Activated B cell treated with CpG ODN at 0.5 μM for 24 hours (primary cell): ENCODE data around the gene ATE1. TPM values are rescaled to one million over a fixed set of nuclear protein-coding genes. Genes with fewer than 3 reads are reported as not detected.

Experiments
- ATAC-seq: fragments of 200-7000 bp; cut with Tn5 transposase; one replicate; pipeline ENCODE4 v1.10.0; 2021; ENCODE audit warnings: low read depth, mild to moderate bottlenecking, moderate library complexity
- CTCF ChIA-PET: fragments of 350-600 bp; sonication (Branson Sonifier 250); formaldehyde crosslinking; loops from one replicate; lab custom pipeline; 2021; ENCODE audit warnings: antibody characterized with exemption; lab: Charles Lee
- POLR2A ChIA-PET: fragments of 350-600 bp; sonication (Branson Sonifier 250); formaldehyde crosslinking; loops from one replicate; lab custom pipeline; 2021; ENCODE audit warnings: antibody characterized with exemption; lab: Charles Lee
- DNase-seq: peaks from one replicate; pipeline ENCODE4 v3.0.0; 2022
- H3K27ac Mint-ChIP-seq: one replicate; pipeline ENCODE4 v1.8.0; 2020; ENCODE audit warnings: mixed read lengths
- H3K27me3 Mint-ChIP-seq: one replicate; pipeline ENCODE4 v1.8.0; 2021; ENCODE audit warnings: mixed read lengths
- H3K36me3 Mint-ChIP-seq: one replicate; pipeline ENCODE4 v1.8.0; 2021; ENCODE audit warnings: low read depth, mixed read lengths
- H3K4me1 Mint-ChIP-seq: one replicate; pipeline ENCODE4 v1.8.0; 2021; ENCODE audit warnings: mixed read lengths
- H3K4me3 Mint-ChIP-seq: one replicate; pipeline ENCODE4 v1.8.0; 2020; ENCODE audit warnings: mild to moderate bottlenecking, mixed read lengths
- H3K9me3 Mint-ChIP-seq: one replicate; pipeline ENCODE4 v1.8.0; 2020; ENCODE audit warnings: mixed read lengths
- intact Hi-C: fragments of 100-400 bp; cut with micrococcal nuclease; formaldehyde crosslinking; loops from one replicate; pipeline ENCODE4 v1.15.1; 2024
- total RNA-seq: library from RNA; stranded (reverse); gene quantifications from 2 replicates; pipeline ENCODE4 v1.2.3, GENCODE V29; 2022
- TF ChIP-seq, protein P1 (sequence below): fragments of 200-600 bp; IDR thresholded peaks from one replicate; pipeline ENCODE4 v1.8.0; 2022; ENCODE audit warnings: antibody characterized with exemption, mild to moderate bottlenecking

ATE1 gene
- total RNA-seq, 1 donor from 2014 or later: 31.0 TPM

DNA sequence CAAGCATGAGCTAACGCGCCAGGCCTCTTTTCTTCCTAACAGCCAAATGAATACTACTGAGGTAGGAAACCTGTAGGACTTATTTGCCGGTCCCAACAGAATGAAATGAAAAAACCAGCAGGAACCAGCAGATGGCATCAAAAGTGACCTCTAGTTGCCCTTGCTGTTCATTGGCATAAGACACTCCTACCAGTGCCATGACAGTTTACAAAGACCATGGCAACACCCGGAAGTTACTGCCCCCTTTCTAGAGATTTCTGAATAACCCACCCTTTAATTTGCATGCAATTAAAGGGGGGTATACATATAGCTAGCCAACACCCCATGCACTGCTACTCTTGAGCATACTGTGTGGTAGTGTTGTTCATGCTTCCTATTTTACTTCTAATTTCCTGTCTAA, 65.2 kb downstream of the ATE1 start:
- Mint-ChIP-seq H3K9me3 (peaks cover 6% of the 10 kb centered on the region), H3K27me3 (no peaks in the 10 kb centered on the region), H3K4me3 (no peak overlapping the region), H3K36me3 (peaks cover 48% of the 10 kb centered on the region), H3K27ac (no peak overlapping the region), H3K4me1 (peaks cover 6% of the 10 kb centered on the region)
- ChIA-PET POLR2A (no interaction called here), CTCF (no interaction called here)
- TF ChIP-seq, protein P1, sequence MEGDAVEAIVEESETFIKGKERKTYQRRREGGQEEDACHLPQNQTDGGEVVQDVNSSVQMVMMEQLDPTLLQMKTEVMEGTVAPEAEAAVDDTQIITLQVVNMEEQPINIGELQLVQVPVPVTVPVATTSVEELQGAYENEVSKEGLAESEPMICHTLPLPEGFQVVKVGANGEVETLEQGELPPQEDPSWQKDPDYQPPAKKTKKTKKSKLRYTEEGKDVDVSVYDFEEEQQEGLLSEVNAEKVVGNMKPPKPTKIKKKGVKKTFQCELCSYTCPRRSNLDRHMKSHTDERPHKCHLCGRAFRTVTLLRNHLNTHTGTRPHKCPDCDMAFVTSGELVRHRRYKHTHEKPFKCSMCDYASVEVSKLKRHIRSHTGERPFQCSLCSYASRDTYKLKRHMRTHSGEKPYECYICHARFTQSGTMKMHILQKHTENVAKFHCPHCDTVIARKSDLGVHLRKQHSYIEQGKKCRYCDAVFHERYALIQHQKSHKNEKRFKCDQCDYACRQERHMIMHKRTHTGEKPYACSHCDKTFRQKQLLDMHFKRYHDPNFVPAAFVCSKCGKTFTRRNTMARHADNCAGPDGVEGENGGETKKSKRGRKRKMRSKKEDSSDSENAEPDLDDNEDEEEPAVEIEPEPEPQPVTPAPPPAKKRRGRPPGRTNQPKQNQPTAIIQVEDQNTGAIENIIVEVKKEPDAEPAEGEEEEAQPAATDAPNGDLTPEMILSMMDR: no peak
- intact Hi-C loops: no loop called here
- ATAC-seq (no peak), DNase-seq (no peak)

DNA sequence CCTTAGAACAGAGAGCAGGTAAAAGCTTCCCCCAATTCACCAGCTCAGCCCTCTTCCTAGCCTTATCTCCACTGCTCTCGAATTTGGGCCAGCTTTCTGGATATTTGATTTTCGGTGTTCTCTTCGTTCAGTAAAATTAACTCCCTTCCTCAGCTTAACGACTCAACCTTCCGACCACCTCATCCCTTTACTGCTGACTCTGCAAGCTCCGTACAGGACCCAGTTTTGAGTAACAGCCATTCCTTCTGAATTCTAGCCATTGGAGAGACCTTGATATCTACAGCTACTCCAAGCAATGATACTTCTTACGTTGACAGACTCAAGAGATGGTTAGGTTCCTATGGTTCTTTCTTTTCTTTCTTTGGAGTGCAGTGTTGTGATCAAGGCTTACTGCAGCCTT, 65.8 kb downstream of the ATE1 start:
- intact Hi-C loops: no loop called here
- CTCF ChIA-PET: no interaction called here
- peaks cover 6% of the 10 kb centered on the region for H3K4me1 Mint-ChIP-seq
- TF ChIP-seq, protein P1: no peak
- no peaks in the 10 kb centered on the region for H3K27me3 Mint-ChIP-seq
- H3K9me3 Mint-ChIP-seq: peaks cover 11% of the 10 kb centered on the region
- H3K36me3 Mint-ChIP-seq: peaks cover 49% of the 10 kb centered on the region
- H3K4me3 Mint-ChIP-seq: no peak overlapping the region
- no peak overlapping the region for H3K27ac Mint-ChIP-seq
- ATAC-seq: no peak
- DNase-seq: no peak
- POLR2A ChIA-PET: no interaction called here

DNA sequence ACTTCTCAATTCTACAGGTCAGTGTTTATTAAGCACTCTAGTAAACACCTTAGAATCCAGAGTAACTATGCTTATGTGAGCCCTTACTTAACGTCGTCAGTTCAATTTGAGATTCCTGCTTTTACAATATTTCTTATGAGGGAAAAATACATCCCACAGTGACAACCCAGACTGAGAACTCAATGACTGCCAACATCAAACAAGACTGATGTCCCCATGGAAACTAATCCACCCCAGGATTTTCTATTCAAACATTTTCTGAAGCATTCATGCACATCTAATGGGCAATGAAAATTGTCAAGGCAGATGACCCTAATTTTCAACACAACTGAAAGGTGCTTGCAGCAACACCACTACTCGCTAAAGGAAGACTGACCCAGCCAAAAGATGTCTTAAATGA, 67.0 kb downstream of the ATE1 start:
- no peaks in the 10 kb centered on the region for H3K27me3 Mint-ChIP-seq
- intact Hi-C loops: no loop called here
- TF ChIP-seq, protein P1: no peak
- H3K27ac Mint-ChIP-seq: no peak overlapping the region
- ChIA-PET CTCF (no interaction called here), POLR2A (no interaction called here)
- DNase-seq (no peak), ATAC-seq (no peak)
- peaks cover 11% of the 10 kb centered on the region for H3K9me3 Mint-ChIP-seq
- H3K4me1 Mint-ChIP-seq: peaks cover 6% of the 10 kb centered on the region
- peaks cover 48% of the 10 kb centered on the region for H3K36me3 Mint-ChIP-seq
- no peak overlapping the region for H3K4me3 Mint-ChIP-seq

DNA sequence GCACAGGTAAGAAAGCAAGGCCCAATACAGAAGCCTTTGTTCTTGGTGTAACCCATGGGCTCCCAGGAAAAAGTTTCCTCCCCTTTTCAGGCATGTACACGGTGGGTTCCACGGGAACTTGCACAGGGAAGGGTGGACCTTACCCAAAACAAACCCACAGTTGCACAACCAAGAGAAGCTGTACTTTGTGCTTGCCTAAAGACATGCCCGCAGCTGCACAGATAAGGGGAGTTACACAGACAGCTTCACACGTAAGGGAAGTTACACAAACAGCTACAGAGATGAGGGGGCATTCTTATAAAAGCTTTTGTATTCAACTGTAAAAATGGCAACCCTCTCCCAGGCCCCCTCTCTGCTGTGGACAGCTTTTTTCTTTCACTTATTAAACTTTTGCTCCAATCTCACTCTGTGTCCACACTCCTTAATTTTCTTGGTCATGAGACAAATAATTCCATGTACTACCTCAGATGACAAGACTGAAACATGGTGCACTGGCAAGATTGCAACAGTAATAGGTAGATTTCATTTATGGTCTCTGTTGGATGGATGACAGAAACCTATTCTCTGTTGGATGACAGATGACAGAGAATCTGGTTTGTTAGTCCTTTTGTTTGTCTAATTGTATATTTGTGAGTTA, 72.9 kb downstream of the ATE1 start:
- POLR2A ChIA-PET: no interaction called here

DNA sequence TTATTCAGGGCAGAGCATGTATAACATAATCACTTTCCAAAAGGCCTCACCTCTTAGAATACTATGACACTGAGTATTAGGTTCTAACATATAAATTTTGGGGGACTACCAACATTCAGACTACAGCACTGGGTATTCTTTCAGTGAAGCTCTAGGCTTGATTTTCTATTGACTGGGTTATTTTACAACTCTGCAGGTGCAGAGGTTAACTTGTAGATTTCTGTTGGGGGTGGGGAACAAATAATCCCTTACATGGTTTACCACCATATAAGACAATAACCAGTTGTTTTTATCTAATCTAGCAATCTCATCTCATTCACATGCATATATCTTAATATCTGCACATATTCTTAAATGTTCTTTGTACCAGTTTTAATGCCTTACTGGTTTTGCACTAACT, 73.9 kb downstream of the ATE1 start:
- TF ChIP-seq, protein P1: no peak
- ChIA-PET POLR2A (no interaction called here), CTCF (no interaction called here)
- no peaks in the 10 kb centered on the region for H3K4me1 Mint-ChIP-seq
- H3K27me3 Mint-ChIP-seq: no peaks in the 10 kb centered on the region
- intact Hi-C loops: no loop called here
- ATAC-seq (no peak), DNase-seq (no peak)
- peaks cover 54% of the 10 kb centered on the region for H3K36me3 Mint-ChIP-seq
- H3K4me3 Mint-ChIP-seq: no peak overlapping the region
- H3K27ac Mint-ChIP-seq: no peak overlapping the region
- H3K9me3 Mint-ChIP-seq: peaks cover 14% of the 10 kb centered on the region

More for the DNA sequence above, 72.9 kb downstream of the ATE1 start:
- no peaks in the 10 kb centered on the region for H3K4me1 Mint-ChIP-seq
- H3K36me3 Mint-ChIP-seq: peaks cover 48% of the 10 kb centered on the region
- CTCF ChIA-PET: no interaction called here
- H3K4me3 Mint-ChIP-seq: no peak overlapping the region
- no peak for ATAC-seq
- no peak for DNase-seq
- no peak overlapping the region for H3K27ac Mint-ChIP-seq
- peaks cover 14% of the 10 kb centered on the region for H3K9me3 Mint-ChIP-seq
- intact Hi-C loops: no loop called here
- TF ChIP-seq, protein P1: no peak
- H3K27me3 Mint-ChIP-seq: no peaks in the 10 kb centered on the region
